Measurements from ENCODE around the gene RAB23. TPM values are rescaled to one million over a fixed set of nuclear protein-coding genes. Genes with fewer than 3 reads are reported as not detected.

The RAB23 gene
- polyA plus RNA-seq, 1 experiment, result 62.1 TPM

DNA sequence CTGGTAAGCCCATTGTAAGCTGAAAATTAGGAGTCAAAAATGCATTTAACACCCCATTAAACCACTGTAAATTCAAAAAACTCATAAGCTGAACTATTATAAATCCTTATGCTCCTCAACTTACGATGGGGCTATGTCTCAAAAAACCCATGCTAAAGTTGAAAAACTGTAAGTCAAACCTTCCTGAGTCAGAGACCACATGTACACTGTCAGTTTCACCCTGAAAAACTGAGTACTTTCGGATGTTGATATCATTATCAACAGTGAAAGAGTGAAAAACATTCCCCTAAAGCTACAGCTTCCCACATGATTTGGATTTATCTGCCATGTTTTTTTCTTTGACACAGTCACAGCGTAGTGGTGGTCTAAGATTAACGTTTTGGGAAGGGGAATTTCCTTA is 14.2 kb downstream of the RAB23 start:
- Histone ChIP-seq H3K27me3 (ENCODE audit: control insufficient read depth, insufficient read depth, low read length) (no peaks in the 10 kb centered on the region), H3K4me3 (ENCODE audit: low read depth, low read length) (no peak overlapping the region), H3K9me3 (ENCODE audit: control insufficient read depth, insufficient read depth, low read length) (no peaks in the 10 kb centered on the region), H3K27ac (ENCODE audit: low read depth, low read length) (peak overlapping the region; percentile 32)
- CTCF ChIA-PET, result interaction anchor here (0.5 to 1.4 kb wide), 3 partner anchors 14 to 274 kb away, joined by 3 to 4 read pairs (median 4); no protein-coding TSS in a partner anchor
- POLR2A ChIA-PET, result interaction anchor here (0.6 to 1.3 kb wide), 2 partner anchors 26 to 32 kb away, joined by 3 read pairs; no protein-coding TSS in a partner anchor
- TF ChIP-seq, protein P1, sequence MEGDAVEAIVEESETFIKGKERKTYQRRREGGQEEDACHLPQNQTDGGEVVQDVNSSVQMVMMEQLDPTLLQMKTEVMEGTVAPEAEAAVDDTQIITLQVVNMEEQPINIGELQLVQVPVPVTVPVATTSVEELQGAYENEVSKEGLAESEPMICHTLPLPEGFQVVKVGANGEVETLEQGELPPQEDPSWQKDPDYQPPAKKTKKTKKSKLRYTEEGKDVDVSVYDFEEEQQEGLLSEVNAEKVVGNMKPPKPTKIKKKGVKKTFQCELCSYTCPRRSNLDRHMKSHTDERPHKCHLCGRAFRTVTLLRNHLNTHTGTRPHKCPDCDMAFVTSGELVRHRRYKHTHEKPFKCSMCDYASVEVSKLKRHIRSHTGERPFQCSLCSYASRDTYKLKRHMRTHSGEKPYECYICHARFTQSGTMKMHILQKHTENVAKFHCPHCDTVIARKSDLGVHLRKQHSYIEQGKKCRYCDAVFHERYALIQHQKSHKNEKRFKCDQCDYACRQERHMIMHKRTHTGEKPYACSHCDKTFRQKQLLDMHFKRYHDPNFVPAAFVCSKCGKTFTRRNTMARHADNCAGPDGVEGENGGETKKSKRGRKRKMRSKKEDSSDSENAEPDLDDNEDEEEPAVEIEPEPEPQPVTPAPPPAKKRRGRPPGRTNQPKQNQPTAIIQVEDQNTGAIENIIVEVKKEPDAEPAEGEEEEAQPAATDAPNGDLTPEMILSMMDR (IDR thresholded peaks at IDR 0.05; ENCODE audit: low read depth, low read length), result no peak
- DNase-seq (ENCODE audit: low read depth, low spot score), result no peak

DNA sequence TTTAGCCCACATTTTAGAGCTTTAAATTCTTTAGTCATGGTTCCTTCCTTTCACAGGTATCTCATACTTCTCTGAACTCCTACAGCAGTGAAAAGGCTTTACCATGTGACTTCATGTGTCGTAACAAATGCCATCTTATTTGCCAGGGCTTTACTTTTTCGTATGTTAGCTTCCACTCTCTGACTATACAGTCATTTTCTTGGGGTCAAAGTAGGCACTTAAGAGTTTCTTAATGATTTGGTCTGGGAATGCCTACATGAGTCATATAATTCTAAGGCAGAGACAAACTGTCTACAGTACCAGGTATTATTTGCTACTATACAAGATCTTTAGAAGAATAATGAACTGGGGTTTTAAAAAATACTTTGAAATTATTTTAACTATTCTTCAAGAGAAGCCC is 15.0 kb downstream of the RAB23 start:
- no peak overlapping the region for H3K4me3 ChIP-seq (ENCODE audit: low read depth, low read length)
- no peak overlapping the region for H3K27ac ChIP-seq (ENCODE audit: low read depth, low read length)
- H3K27me3 ChIP-seq (ENCODE audit: control insufficient read depth, insufficient read depth, low read length), result no peaks in the 10 kb centered on the region
- POLR2A ChIA-PET, result interaction anchor here (1.1 to 1.3 kb wide), 2 partner anchors 14 to 32 kb away, joined by 3 read pairs; no protein-coding TSS in a partner anchor
- H3K9me3 ChIP-seq (ENCODE audit: control insufficient read depth, insufficient read depth, low read length), result no peaks in the 10 kb centered on the region
- CTCF ChIA-PET, result interaction anchor here (1.4 to 1.8 kb wide), 3 partner anchors 14 to 109 kb away, joined by 3 to 7 read pairs (median 4); no protein-coding TSS in a partner anchor
- TF ChIP-seq, protein P1 (IDR thresholded peaks at IDR 0.05; ENCODE audit: low read depth, low read length), result no peak
- no peak for DNase-seq (ENCODE audit: low read depth, low spot score)

DNA sequence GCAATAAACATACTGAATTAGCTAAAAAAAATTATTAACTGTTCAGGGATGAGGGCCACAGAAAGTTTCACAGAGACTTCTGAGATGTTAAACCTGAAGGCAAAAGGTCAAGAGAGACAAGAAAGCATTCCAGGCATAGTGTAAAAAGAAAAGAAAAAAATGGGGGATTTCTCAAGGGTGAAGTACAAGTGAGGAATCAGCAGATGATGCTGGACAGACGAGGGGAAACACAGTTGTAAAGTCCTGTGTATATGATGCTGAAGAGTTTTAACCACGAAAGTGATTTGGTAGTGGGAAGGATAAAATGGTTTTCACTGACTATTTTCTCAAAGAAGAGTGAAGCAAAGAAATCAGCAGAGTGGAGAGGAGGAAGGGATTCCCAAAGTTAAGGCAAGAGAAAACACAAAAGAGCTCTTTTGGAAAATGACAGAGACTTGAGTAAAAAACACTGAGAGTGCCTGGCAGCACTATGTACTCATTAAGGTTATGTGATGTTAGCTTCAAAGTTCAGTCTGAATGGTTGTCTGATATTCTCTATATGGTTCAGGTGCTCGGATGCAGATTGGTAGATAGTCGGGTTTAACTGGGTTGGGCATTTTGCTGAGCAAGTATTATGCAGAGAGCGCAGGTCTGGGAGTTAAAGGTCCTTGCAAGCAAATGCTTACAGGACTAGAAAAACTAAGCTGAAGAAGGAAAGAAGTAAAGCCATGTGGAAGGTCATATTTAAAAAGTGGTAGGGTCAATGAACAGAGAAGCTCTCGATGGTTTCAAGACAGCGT is 16.4 kb downstream of the RAB23 start:
- H3K9me3 ChIP-seq (ENCODE audit: control insufficient read depth, insufficient read depth, low read length), result no peaks in the 10 kb centered on the region
- H3K27ac ChIP-seq (ENCODE audit: low read depth, low read length), result no peak overlapping the region
- ChIA-PET CTCF (interaction anchor here (1.4 to 1.8 kb wide), 2 partner anchors 62 to 110 kb away, joined by 3 to 7 read pairs; no protein-coding TSS in a partner anchor), POLR2A (interaction anchor here (1.1 kb wide), 1 partner anchor 15 kb away, joined by 3 read pairs; no protein-coding TSS in a partner anchor)
- no peak overlapping the region for H3K4me3 ChIP-seq (ENCODE audit: low read depth, low read length)
- no peaks in the 10 kb centered on the region for H3K27me3 ChIP-seq (ENCODE audit: control insufficient read depth, insufficient read depth, low read length)
- no peak for DNase-seq (ENCODE audit: low read depth, low spot score)
- TF ChIP-seq, protein P1 (IDR thresholded peaks at IDR 0.05; ENCODE audit: low read depth, low read length), result no peak

DNA sequence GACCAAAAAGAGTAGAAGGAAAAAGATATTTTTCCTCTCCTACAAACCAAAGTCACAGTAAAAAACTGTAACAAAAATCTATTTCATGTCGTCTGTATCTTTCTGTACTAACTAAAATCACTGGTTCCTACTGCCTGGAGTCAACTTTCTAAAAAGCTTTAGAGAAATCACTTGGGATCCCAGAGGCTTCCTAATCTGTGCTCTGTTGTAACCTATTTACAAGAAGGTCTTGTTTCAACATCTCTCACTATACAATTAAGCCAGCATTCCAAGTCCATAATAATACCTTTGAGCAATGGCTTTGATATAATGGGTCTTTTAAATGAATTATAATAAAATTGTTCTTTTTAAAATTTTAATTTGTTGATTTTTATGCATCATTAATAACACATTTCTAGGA is 20.4 kb downstream of the RAB23 start:
- no peaks in the 10 kb centered on the region for H3K9me3 ChIP-seq (ENCODE audit: control insufficient read depth, insufficient read depth, low read length)
- no peak for DNase-seq (ENCODE audit: low read depth, low spot score)
- H3K4me3 ChIP-seq (ENCODE audit: low read depth, low read length), result no peak overlapping the region
- H3K27ac ChIP-seq (ENCODE audit: low read depth, low read length), result no peak overlapping the region
- no peaks in the 10 kb centered on the region for H3K27me3 ChIP-seq (ENCODE audit: control insufficient read depth, insufficient read depth, low read length)
- CTCF ChIA-PET, result interaction anchor here (1.7 kb wide), 1 partner anchor 114 kb away, joined by 6 read pairs; no protein-coding TSS in a partner anchor
- POLR2A ChIA-PET, result no interaction called here
- TF ChIP-seq, protein P1 (IDR thresholded peaks at IDR 0.05; ENCODE audit: low read depth, low read length), result no peak

Measured in AG04450 (cell line).